Measurements from ENCODE around the gene SUSD1. TPM values are rescaled to one million over a fixed set of nuclear protein-coding genes. Genes with fewer than 3 reads are reported as not detected.

The SUSD1 gene
- total and polyA plus RNA-seq, 9 of the 15 experiments (the other 6 are each of a cell fraction or from before 2014, with no cell fraction given), result 10.9 to 44.4 (median 36.1) TPM

DNA sequence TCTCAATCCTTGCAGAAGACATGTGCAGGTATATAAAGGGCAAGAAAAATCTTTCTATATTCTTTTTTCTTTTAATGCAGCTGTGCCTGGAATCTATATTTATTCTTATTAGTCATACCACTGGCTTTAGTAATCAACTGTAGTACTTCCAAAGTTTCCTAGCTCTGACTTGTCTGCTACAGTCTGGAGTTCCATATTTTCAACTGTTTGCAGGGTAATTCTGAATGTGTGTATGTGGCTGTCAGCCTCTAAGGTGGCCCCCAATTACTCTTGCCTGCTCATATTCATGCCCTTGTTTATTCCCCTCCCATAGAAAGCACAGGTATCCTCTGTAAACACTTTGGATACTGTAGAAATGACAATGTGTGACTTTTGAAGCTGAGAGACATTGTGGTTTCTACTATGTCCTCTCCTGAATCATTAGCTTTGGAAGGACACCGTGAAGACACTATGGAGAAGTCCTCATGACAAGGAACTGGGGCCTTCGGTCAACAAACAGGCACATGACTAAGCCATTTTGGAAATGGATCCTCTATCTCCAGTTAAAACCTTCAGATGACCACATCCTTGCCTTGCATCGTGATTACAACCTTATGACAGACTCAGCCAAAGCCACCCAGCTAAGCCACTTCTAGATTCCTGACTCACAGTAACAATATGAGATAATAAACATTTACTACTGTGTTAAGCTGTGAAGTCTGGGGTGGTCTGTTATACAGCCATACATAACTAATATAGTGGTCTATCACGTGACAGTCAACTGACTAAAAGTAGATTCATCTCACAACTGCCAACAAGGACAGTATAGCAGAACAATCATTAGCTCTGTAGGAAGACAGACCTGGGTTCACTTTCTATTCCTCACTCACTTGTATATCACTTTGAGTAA, 49.5 kb upstream of the SUSD1 start (continued):
- TF ChIP-seq, protein P1, sequence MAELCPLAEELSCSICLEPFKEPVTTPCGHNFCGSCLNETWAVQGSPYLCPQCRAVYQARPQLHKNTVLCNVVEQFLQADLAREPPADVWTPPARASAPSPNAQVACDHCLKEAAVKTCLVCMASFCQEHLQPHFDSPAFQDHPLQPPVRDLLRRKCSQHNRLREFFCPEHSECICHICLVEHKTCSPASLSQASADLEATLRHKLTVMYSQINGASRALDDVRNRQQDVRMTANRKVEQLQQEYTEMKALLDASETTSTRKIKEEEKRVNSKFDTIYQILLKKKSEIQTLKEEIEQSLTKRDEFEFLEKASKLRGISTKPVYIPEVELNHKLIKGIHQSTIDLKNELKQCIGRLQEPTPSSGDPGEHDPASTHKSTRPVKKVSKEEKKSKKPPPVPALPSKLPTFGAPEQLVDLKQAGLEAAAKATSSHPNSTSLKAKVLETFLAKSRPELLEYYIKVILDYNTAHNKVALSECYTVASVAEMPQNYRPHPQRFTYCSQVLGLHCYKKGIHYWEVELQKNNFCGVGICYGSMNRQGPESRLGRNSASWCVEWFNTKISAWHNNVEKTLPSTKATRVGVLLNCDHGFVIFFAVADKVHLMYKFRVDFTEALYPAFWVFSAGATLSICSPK (IDR thresholded peaks at IDR 0.05; ENCODE audit: borderline replicate concordance), result no peak
- peak; percentile 89 for TF ChIP-seq BACH1 (tag; IDR thresholded peaks at IDR 0.05)
- no peak; the same call in 1 of the 2 replicates for TF ChIP-seq ILF3 (IDR thresholded peaks at IDR 0.05; ENCODE audit: borderline replicate concordance)
- TF ChIP-seq MTA2 (IDR thresholded peaks at IDR 0.05; ENCODE audit: low read depth), result peak; percentile 41; the same call in 1 of the 2 replicates
- TF ChIP-seq ZNF57 (CRISPR knock-in tag; IDR thresholded peaks at IDR 0.05), result 0 out of 2 replicates have a peak, but pooled peaks have one; percentile 38
- TF ChIP-seq SIX5 (IDR thresholded peaks at IDR 0.05; ENCODE audit: borderline replicate concordance in 1 of 2, insufficient read depth in 1 of 2, low read depth in 1 of 2, low read length in 2 of 2), result no peak
- TF ChIP-seq TBL1XR1 (IDR thresholded peaks at IDR 0.05; ENCODE audit: low read length in 2 of 2), result peak in 1 of 2 experiments; percentile 43; a peak in 1 of 4 replicates
- TF ChIP-seq NR2C1 (IDR thresholded peaks at IDR 0.05), result no peak
- TF ChIP-seq NR2C1 (tag; IDR thresholded peaks at IDR 0.05), result peak; percentile 77
- no peak for TF ChIP-seq RUNX1 (IDR thresholded peaks at IDR 0.05; ENCODE audit: low read depth)
- TF ChIP-seq, protein P2, sequence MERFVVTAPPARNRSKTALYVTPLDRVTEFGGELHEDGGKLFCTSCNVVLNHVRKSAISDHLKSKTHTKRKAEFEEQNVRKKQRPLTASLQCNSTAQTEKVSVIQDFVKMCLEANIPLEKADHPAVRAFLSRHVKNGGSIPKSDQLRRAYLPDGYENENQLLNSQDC (CRISPR knock-in tag; IDR thresholded peaks at IDR 0.05), result no peak
- TF ChIP-seq, protein P3, sequence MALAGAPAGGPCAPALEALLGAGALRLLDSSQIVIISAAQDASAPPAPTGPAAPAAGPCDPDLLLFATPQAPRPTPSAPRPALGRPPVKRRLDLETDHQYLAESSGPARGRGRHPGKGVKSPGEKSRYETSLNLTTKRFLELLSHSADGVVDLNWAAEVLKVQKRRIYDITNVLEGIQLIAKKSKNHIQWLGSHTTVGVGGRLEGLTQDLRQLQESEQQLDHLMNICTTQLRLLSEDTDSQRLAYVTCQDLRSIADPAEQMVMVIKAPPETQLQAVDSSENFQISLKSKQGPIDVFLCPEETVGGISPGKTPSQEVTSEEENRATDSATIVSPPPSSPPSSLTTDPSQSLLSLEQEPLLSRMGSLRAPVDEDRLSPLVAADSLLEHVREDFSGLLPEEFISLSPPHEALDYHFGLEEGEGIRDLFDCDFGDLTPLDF (CRISPR knock-in tag; IDR thresholded peaks at IDR 0.05), result no peak
- TF ChIP-seq ZBTB1 (CRISPR knock-in tag; IDR thresholded peaks at IDR 0.05; ENCODE audit: borderline replicate concordance, low read depth), result no peak
- peak; percentile 55; the same call in 1 of the 2 replicates for TF ChIP-seq NCOR1 (IDR thresholded peaks at IDR 0.05)
- TF ChIP-seq MCM3 (IDR thresholded peaks at IDR 0.05), result no peak
- peak; percentile 89 for TF ChIP-seq JUND (IDR thresholded peaks at IDR 0.05; ENCODE audit: borderline replicate concordance, low read depth, low read length)
- peak; percentile 89; the same call in 2 of the 3 replicates for TF ChIP-seq JUND (tag; IDR thresholded peaks at IDR 0.05; ENCODE audit: borderline replicate concordance, low read depth, low read length)
- no peak for TF ChIP-seq TSC22D4 (tag; IDR thresholded peaks at IDR 0.05)
- peak; percentile 97 for TF ChIP-seq ZNF175 (CRISPR knock-in tag; IDR thresholded peaks at IDR 0.05; ENCODE audit: low read depth)
- peak; percentile 72; the same call in 1 of the 2 replicates for TF ChIP-seq HIVEP1 (CRISPR knock-in tag; IDR thresholded peaks at IDR 0.05)
- TF ChIP-seq CBX1 (IDR thresholded peaks at IDR 0.05; ENCODE audit: low read depth), result no peak
- TF ChIP-seq PML (IDR thresholded peaks at IDR 0.05; ENCODE audit: low read length), result 0 out of 2 replicates have a peak, but pooled peaks have one; percentile 18
- no peak for TF ChIP-seq TFAM (CRISPR knock-in tag; conservative IDR thresholded peaks at IDR 0.05)
- TF ChIP-seq, protein P4, sequence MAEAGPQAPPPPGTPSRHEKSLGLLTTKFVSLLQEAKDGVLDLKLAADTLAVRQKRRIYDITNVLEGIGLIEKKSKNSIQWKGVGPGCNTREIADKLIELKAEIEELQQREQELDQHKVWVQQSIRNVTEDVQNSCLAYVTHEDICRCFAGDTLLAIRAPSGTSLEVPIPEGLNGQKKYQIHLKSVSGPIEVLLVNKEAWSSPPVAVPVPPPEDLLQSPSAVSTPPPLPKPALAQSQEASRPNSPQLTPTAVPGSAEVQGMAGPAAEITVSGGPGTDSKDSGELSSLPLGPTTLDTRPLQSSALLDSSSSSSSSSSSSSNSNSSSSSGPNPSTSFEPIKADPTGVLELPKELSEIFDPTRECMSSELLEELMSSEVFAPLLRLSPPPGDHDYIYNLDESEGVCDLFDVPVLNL (CRISPR knock-in tag; IDR thresholded peaks at IDR 0.05; ENCODE audit: low read depth), result no peak
- no peak for TF ChIP-seq RBM14 (IDR thresholded peaks at IDR 0.05; ENCODE audit: borderline replicate concordance, insufficient read depth, low read depth, low read length)

All from K562 (cell line).